T-cell (primary cell): ENCODE results near the gene C10orf53. TPM values are rescaled to one million over a fixed set of nuclear protein-coding genes. Genes with fewer than 3 reads are reported as not detected.
"Not testable (repeated sequence)": the region's sequence is repeated elsewhere in the genome, so short reads cannot be mapped to it uniquely, and the experiment has no call there.

Source experiments
- ATAC-seq, 4 experiments: fragments of 200-7000 bp in 3 of 4; fragments of 150-1000 bp in 1 of 4; cut with Tn5 transposase; replicated peaks in 1 of 4; 1 replicate in 3 of 4; 2 replicates in 1 of 4; pipeline ENCODE4 v1.10.0; 2021; ENCODE audit warnings: moderate library complexity in 3 of 4, mild to moderate bottlenecking in 2 of 4, moderate number of reproducible peaks in 1 of 4
- CTCF ChIA-PET, 2 donors: fragments of 300-600 bp; sonication (Branson Sonifier 250); formaldehyde crosslinking; loops; one replicate each; lab custom pipeline; 2022; ENCODE audit warnings: antibody characterized with exemption in 2 of 2; lab: Charles Lee
- POLR2A ChIA-PET, 2 donors: fragments of 300-600 bp; sonication (Branson Sonifier 250); formaldehyde crosslinking; loops; one replicate each; lab custom pipeline; 2022; ENCODE audit warnings: antibody characterized with exemption in 2 of 2; lab: Charles Lee
- DNase-seq, 35 experiments: peaks; one replicate each; pipeline versions ENCODE4 v3.0.0 to v3.0.0-alpha.2; 2013 to 2023
- H3K27ac ChIP-seq: one replicate; pipeline ENCODE4 v1.5.1; 2013; ENCODE audit warnings: low read length
- H3K27me3 ChIP-seq, 2 experiments: replicated peaks in 1 of 2; 1 replicate in 1 of 2; 2 replicates in 1 of 2; pipeline versions ENCODE4 v1.6.1 to v1.7.0; 2013; ENCODE audit warnings: low read length in 1 of 2, mixed read lengths in 1 of 2; ENCODE audit not compliant: control insufficient read depth in 2 of 2, insufficient read depth in 2 of 2; ENCODE audit errors: extremely low read depth in 1 of 2
- H3K36me3 ChIP-seq, 2 donors: 1 replicate in 1 of 2; 2 replicates in 1 of 2; pipeline versions ENCODE4 v1.6.1 to v1.7.0; 2013; ENCODE audit warnings: low read length in 1 of 2; ENCODE audit not compliant: control insufficient read depth in 2 of 2, insufficient read depth in 1 of 2; ENCODE audit errors: extremely low read depth in 1 of 2
- H3K4me1 ChIP-seq, 2 experiments: 1 replicate in 1 of 2; 2 replicates in 1 of 2; pipeline versions ENCODE4 v1.6.1 to v1.7.0; 2013; ENCODE audit warnings: low read length in 2 of 2, mixed read lengths in 1 of 2; ENCODE audit not compliant: insufficient read depth in 2 of 2, control insufficient read depth in 1 of 2; ENCODE audit errors: extremely low read depth in 1 of 2
- H3K4me3 ChIP-seq, 2 donors: 1 replicate in 1 of 2; 2 replicates in 1 of 2; pipeline versions ENCODE4 v1.5.1 to v1.7.0; 2013; ENCODE audit warnings: mild to moderate bottlenecking in 2 of 2, low read length in 1 of 2, moderate library complexity in 1 of 2; ENCODE audit not compliant: control insufficient read depth in 1 of 2; ENCODE audit errors: extremely low read depth in 1 of 2
- H3K9me3 ChIP-seq: 2 replicates; pipeline ENCODE4 v1.7.0; 2013
- H3K27ac Mint-ChIP-seq, 2 donors: one replicate each; pipeline ENCODE4 v1.8.0; 2020 to 2021; ENCODE audit warnings: mild to moderate bottlenecking in 2 of 2, mixed read lengths in 2 of 2
- H3K27me3 Mint-ChIP-seq, 2 donors: one replicate each; pipeline ENCODE4 v1.8.0; 2021 to 2022; ENCODE audit warnings: mixed read lengths in 2 of 2
- H3K36me3 Mint-ChIP-seq: one replicate; pipeline ENCODE4 v1.8.0; 2021; ENCODE audit warnings: mixed read lengths
- H3K4me1 Mint-ChIP-seq, 3 donors: one replicate each; pipeline ENCODE4 v1.8.0; 2020 to 2022; ENCODE audit warnings: mixed read lengths in 3 of 3, mild to moderate bottlenecking in 1 of 3
- H3K4me3 Mint-ChIP-seq, 3 donors: one replicate each; pipeline ENCODE4 v1.8.0; 2020 to 2022; ENCODE audit warnings: mild to moderate bottlenecking in 3 of 3, mixed read lengths in 3 of 3, moderate library complexity in 3 of 3
- H3K9me3 Mint-ChIP-seq, 3 donors: one replicate each; pipeline ENCODE4 v1.8.0; 2020 to 2022; ENCODE audit warnings: mixed read lengths in 3 of 3
- WGBS: methylation state at CpG from one replicate; pipeline ENCODE4 v1.1.5; 2013; ENCODE audit warnings: missing lambda C conversion rate; ENCODE audit not compliant: insufficient coverage; 5-methylcytosine and 5-hydroxymethylcytosine counted together
- total RNA-seq, 35 experiments: library from RNA in 6 of 35; stranded (reverse) in 6 of 35; fragments of 120-200 nt in 1 of 35; gene quantifications; one replicate each; pipeline versions ENCODE4 v1.2.1 to v1.2.4 and lab custom pipeline; 2013 to 2026

Gene C10orf53
- total RNA-seq, 5 donors from 2014 or later (not counting 1 experiment from before 2014, with no cell fraction given): not detected

- Mint-ChIP-seq H3K36me3 (no peaks in the 10 kb centered on the region), H3K27me3 (peaks cover 19 to 20% of the 10 kb centered on the region in 2 donors), H3K4me1 (no peaks in the 10 kb centered on the region), H3K27ac (no peak overlapping the region), H3K4me3 (no peak overlapping the region), H3K9me3 (peaks cover 3 to 4% (median 3%) of the 10 kb centered on the region in 3 donors)
- ATAC-seq (no peak), DNase-seq (no peak)
- Histone ChIP-seq H3K4me3 (no peak overlapping the region), H3K4me1 (no peaks in the 10 kb centered on the region), H3K9me3 (no peaks in the 10 kb centered on the region), H3K27ac (no peak overlapping the region), H3K27me3 (peaks cover 0 to 25% of the 10 kb centered on the region in 2 experiments), H3K36me3 (no peaks in the 10 kb centered on the region)
- ChIA-PET POLR2A (no interaction called here), CTCF (no interaction called here)
- 71% methylated on average over 1 of the region's 5 CpGs for WGBS
Measured at GRCh38 chr10:49709934-49710333, 30.5 kb downstream of the C10orf53 start.

DNA sequence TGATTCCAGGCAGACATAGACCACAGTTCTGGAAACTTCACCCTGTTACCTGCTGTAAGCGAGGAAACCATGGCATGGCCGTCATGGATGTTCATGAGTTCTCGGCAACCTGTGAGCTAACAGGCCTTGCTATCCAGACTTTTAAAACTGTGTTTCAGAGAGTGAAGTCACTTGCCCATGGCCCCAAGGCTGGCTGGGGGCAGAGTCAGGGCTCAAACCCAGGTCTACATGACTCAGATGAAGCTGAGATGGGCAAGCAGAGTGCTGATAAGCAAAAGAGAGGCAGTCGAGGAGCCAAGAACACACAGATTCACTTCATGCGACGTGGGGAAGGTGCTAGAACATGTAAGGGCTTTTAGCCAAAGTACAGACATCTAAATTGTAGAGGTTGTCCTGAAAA, 31.5 kb downstream of the C10orf53 start:
- H3K36me3 ChIP-seq: no peaks in the 10 kb centered on the region
- no peaks in the 10 kb centered on the region for H3K36me3 Mint-ChIP-seq
- ChIA-PET CTCF (no interaction called here), POLR2A (no interaction called here)
- 88% methylated on average over 4 of the region's 6 CpGs for WGBS
- no peaks in the 10 kb centered on the region for H3K4me1 Mint-ChIP-seq
- ATAC-seq: no peak
- no peak overlapping the region for H3K27ac Mint-ChIP-seq
- peaks cover 0 to 25% of the 10 kb centered on the region in 2 experiments for H3K27me3 ChIP-seq
- DNase-seq: no peak
- no peak overlapping the region for H3K27ac ChIP-seq
- H3K27me3 Mint-ChIP-seq: peaks cover 19 to 20% of the 10 kb centered on the region in 2 donors
- H3K4me3 ChIP-seq: no peak overlapping the region
- H3K4me3 Mint-ChIP-seq: no peak overlapping the region
- H3K9me3 ChIP-seq: no peaks in the 10 kb centered on the region
- H3K9me3 Mint-ChIP-seq: peaks cover 3 to 4% (median 3%) of the 10 kb centered on the region in 3 donors
- H3K4me1 ChIP-seq: no peaks in the 10 kb centered on the region

DNA sequence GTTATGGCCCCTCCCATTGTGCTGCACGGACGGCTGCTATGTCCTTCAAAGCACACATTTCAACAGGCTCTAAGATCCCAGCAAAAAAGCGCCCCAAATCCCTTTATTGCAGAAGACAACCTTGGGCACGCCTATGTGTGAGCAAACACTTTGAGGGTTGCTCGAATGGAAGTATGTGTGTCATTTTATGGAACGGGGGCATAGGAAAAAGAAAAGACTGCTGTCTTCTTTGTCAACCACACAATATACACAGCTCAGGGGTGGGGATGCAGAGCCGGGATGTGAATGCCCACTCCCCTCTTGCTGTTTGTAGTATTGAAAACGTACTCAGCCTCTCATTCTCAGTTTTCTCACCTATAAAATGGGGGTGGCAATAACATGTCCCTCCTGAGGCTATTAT, 32.0 kb downstream of the C10orf53 start:
- no peak for DNase-seq

GRCh38 chr10:49713266-49713665, 33.8 kb downstream of the C10orf53 start:
- DNase-seq (no peak), ATAC-seq (no peak)
- 77% methylated on average over 3 of the region's 5 CpGs for WGBS
- Histone ChIP-seq H3K27ac (no peak overlapping the region), H3K4me3 (no peak overlapping the region), H3K36me3 (no peaks in the 10 kb centered on the region), H3K9me3 (no peaks in the 10 kb centered on the region), H3K27me3 (peaks cover 0 to 25% of the 10 kb centered on the region in 2 experiments), H3K4me1 (no peaks in the 10 kb centered on the region)
- no peak overlapping the region for H3K4me3 Mint-ChIP-seq
- peaks cover 19 to 23% of the 10 kb centered on the region in 2 donors for H3K27me3 Mint-ChIP-seq
- H3K36me3 Mint-ChIP-seq: no peaks in the 10 kb centered on the region
- H3K9me3 Mint-ChIP-seq: peaks cover 3 to 4% (median 3%) of the 10 kb centered on the region in 3 donors
- H3K4me1 Mint-ChIP-seq: no peaks in the 10 kb centered on the region
- POLR2A ChIA-PET: no interaction called here
- CTCF ChIA-PET: no interaction called here
- no peak overlapping the region for H3K27ac Mint-ChIP-seq

More for the DNA sequence above, 32.0 kb downstream of the C10orf53 start:
- Mint-ChIP-seq H3K9me3 (peaks cover 3 to 4% (median 3%) of the 10 kb centered on the region in 3 donors), H3K27ac (no peak overlapping the region), H3K36me3 (no peaks in the 10 kb centered on the region), H3K27me3 (peaks cover 19 to 20% of the 10 kb centered on the region in 2 donors), H3K4me3 (no peak overlapping the region), H3K4me1 (no peaks in the 10 kb centered on the region)
- peaks cover 0 to 25% of the 10 kb centered on the region in 2 experiments for H3K27me3 ChIP-seq
- no peak overlapping the region for H3K27ac ChIP-seq
- POLR2A ChIA-PET: no interaction called here
- CTCF ChIA-PET: no interaction called here
- no peaks in the 10 kb centered on the region for H3K4me1 ChIP-seq
- H3K9me3 ChIP-seq: no peaks in the 10 kb centered on the region
- WGBS: no CpG with 5 or more reads among the region's 8 CpGs
- H3K4me3 ChIP-seq: no peak overlapping the region
- H3K36me3 ChIP-seq: no peaks in the 10 kb centered on the region
- ATAC-seq: no peak

DNA sequence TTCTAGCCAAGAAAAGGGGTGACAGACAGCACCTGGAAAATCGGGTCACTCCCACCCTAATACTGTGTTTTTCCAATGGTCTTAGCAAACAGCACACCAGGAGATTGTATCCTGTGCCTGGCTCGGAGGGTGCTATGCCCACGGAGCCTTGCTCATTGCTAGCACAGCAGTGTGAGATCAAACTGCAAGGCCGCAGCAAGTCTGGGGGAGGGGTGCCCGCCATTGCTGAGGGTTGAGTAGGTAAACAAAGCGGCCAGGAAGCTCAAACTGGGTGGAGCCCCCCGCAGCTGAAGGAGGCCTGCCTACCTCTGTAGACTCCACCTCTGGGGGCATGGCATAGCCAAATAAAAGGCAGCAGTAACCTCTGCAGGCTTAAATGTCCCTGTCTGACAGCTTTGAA, 35.7 kb downstream of the C10orf53 start:
- H3K27me3 ChIP-seq: peaks cover 0 to 22% of the 10 kb centered on the region in 2 experiments
- H3K36me3 ChIP-seq, POLR2A ChIA-PET, H3K4me3 Mint-ChIP-seq, H3K9me3 Mint-ChIP-seq, H3K36me3 Mint-ChIP-seq, H3K4me1 Mint-ChIP-seq, H3K9me3 ChIP-seq, H3K4me1 ChIP-seq, H3K27ac ChIP-seq, DNase-seq, CTCF ChIA-PET, H3K4me3 ChIP-seq, ATAC-seq, H3K27ac Mint-ChIP-seq: not testable (repeated sequence)
- 97% methylated on average over 4 of the region's 7 CpGs for WGBS
- H3K27me3 Mint-ChIP-seq: peaks cover 11 to 19% of the 10 kb centered on the region in 2 donors

GRCh38 chr10:49726593-49726992, 47.1 kb downstream of the C10orf53 start:
- no CpG with 5 or more reads among the region's 2 CpGs for WGBS
- DNase-seq: no peak
- Histone ChIP-seq H3K9me3 (peaks cover 3% of the 10 kb centered on the region), H3K27ac (no peak overlapping the region), H3K36me3 (no peaks in the 10 kb centered on the region), H3K27me3 (peaks cover 0 to 4% of the 10 kb centered on the region in 2 experiments), H3K4me3 (no peak overlapping the region), H3K4me1 (no peaks in the 10 kb centered on the region)
- Mint-ChIP-seq H3K4me1 (no peaks in the 10 kb centered on the region), H3K4me3 (no peak overlapping the region), H3K27ac (no peak overlapping the region), H3K27me3 (no peaks in the 10 kb centered on the region), H3K36me3 (no peaks in the 10 kb centered on the region), H3K9me3 (peaks cover 7 to 18% (median 18%) of the 10 kb centered on the region in 3 donors)
- ChIA-PET CTCF (no interaction called here), POLR2A (no interaction called here)
- no peak for ATAC-seq

DNA sequence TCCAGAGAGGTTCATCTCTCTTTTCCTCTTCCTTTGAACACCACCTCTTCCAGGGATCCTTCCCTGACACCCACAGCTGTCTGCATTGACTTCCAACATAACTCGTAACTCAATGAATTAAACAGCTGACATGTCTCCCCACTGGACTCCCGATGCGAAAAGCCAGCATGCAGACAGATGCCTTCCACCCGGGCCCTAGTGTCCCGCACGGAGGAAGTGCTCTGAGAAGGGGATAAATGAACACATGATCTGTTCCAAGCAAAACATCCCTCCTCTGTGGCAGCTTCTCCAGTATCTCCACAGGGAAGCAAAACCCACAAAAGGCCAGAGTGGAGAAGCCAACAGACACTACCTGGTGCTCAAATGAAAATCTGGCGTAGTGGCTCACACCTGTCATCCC, 54.4 kb downstream of the C10orf53 start:
- ATAC-seq: no peak
- no peaks in the 10 kb centered on the region for H3K9me3 ChIP-seq
- H3K4me3 ChIP-seq: no peak overlapping the region
- Mint-ChIP-seq H3K4me1 (no peaks in the 10 kb centered on the region), H3K27ac (no peak overlapping the region), H3K9me3 (no peaks in the 10 kb centered on the region), H3K36me3 (no peaks in the 10 kb centered on the region), H3K27me3 (peaks cover 0 to 3% of the 10 kb centered on the region in 2 donors), H3K4me3 (no peak overlapping the region)
- H3K27me3 ChIP-seq: peaks cover 0 to 6% of the 10 kb centered on the region in 2 experiments
- 100% methylated on average over 3 of the region's 7 CpGs for WGBS
- no peak for DNase-seq
- ChIA-PET CTCF (no interaction called here), POLR2A (no interaction called here)
- no peak overlapping the region for H3K27ac ChIP-seq
- H3K36me3 ChIP-seq: no peaks in the 10 kb centered on the region
- H3K4me1 ChIP-seq: no peaks in the 10 kb centered on the region
